ENCODE data around the gene COL18A1. TPM values are rescaled to one million over a fixed set of nuclear protein-coding genes. Genes with fewer than 3 reads are reported as not detected.
A peak's percentile ranks its signal among the peaks of the same experiment; 100 is the strongest.
"Not testable (repeated sequence)": the region's sequence is repeated elsewhere in the genome, so short reads cannot be mapped to it uniquely, and the experiment has no call there.

The COL18A1 gene
- total RNA-seq, 1 donor from 2014 or later, result 9.2 TPM

- no peak for TF ChIP-seq CTCF (IDR thresholded peaks at IDR 0.05; ENCODE audit: insufficient read depth, low read length, severe bottlenecking)
- no peaks in the 10 kb centered on the region for H3K36me3 ChIP-seq (ENCODE audit: control insufficient read depth, insufficient read depth, low read length)
- DNase-seq (ENCODE audit: low read depth) (no peak), FAIRE-seq (no peak)
- H3K4me3 ChIP-seq (ENCODE audit: low read depth, low read length), result no peak overlapping the region
- no peaks in the 10 kb centered on the region for H3K27me3 ChIP-seq (ENCODE audit: control insufficient read depth, insufficient read depth, low read length)
These were observed 38.5 kb upstream of the COL18A1 start for GRCh38 chr21:45366476-45366875.

GRCh38 chr21:45366931-45367401 is 38.0 kb upstream of the COL18A1 start:
- DNase-seq (ENCODE audit: low read depth), result no peak
- no peak for FAIRE-seq
- Histone ChIP-seq H3K4me3 (ENCODE audit: low read depth, low read length) (no peak overlapping the region), H3K36me3 (ENCODE audit: control insufficient read depth, insufficient read depth, low read length) (no peaks in the 10 kb centered on the region), H3K27me3 (ENCODE audit: control insufficient read depth, insufficient read depth, low read length) (no peaks in the 10 kb centered on the region)
- TF ChIP-seq CTCF (IDR thresholded peaks at IDR 0.05; ENCODE audit: insufficient read depth, low read length, severe bottlenecking), result no peak

- TF ChIP-seq CTCF (IDR thresholded peaks at IDR 0.05; ENCODE audit: insufficient read depth, low read length, severe bottlenecking), result no peak
- no peak overlapping the region for H3K4me3 ChIP-seq (ENCODE audit: low read depth, low read length)
- H3K36me3 ChIP-seq (ENCODE audit: control insufficient read depth, insufficient read depth, low read length), result no peaks in the 10 kb centered on the region
- no peaks in the 10 kb centered on the region for H3K27me3 ChIP-seq (ENCODE audit: control insufficient read depth, insufficient read depth, low read length)
- no peak for DNase-seq (ENCODE audit: low read depth)
- FAIRE-seq, result peak; percentile 32
These were observed 37.3 kb upstream of the COL18A1 start for GRCh38 chr21:45367402-45368351.

- not testable (repeated sequence) for FAIRE-seq; H3K36me3 ChIP-seq (ENCODE audit: control insufficient read depth, insufficient read depth, low read length); H3K27me3 ChIP-seq (ENCODE audit: control insufficient read depth, insufficient read depth, low read length); H3K4me3 ChIP-seq (ENCODE audit: low read depth, low read length); DNase-seq (ENCODE audit: low read depth)
These were observed 35.9 kb upstream of the COL18A1 start for GRCh38 chr21:45369018-45369417.

- Histone ChIP-seq H3K27me3 (ENCODE audit: control insufficient read depth, insufficient read depth, low read length) (no peaks in the 10 kb centered on the region), H3K36me3 (ENCODE audit: control insufficient read depth, insufficient read depth, low read length) (no peaks in the 10 kb centered on the region), H3K4me3 (ENCODE audit: low read depth, low read length) (no peak overlapping the region)
- TF ChIP-seq CTCF (IDR thresholded peaks at IDR 0.05; ENCODE audit: insufficient read depth, low read length, severe bottlenecking), result no peak
- no peak for DNase-seq (ENCODE audit: low read depth)
- no peak for FAIRE-seq
These were observed 34.4 kb upstream of the COL18A1 start for GRCh38 chr21:45370575-45370974.

GRCh38 chr21:45371081-45371480 is 33.9 kb upstream of the COL18A1 start:
- H3K27me3 ChIP-seq (ENCODE audit: control insufficient read depth, insufficient read depth, low read length), result no peaks in the 10 kb centered on the region
- FAIRE-seq (no peak), DNase-seq (ENCODE audit: low read depth) (no peak)
- no peak overlapping the region for H3K4me3 ChIP-seq (ENCODE audit: low read depth, low read length)
- no peaks in the 10 kb centered on the region for H3K36me3 ChIP-seq (ENCODE audit: control insufficient read depth, insufficient read depth, low read length)
- TF ChIP-seq CTCF (IDR thresholded peaks at IDR 0.05; ENCODE audit: insufficient read depth, low read length, severe bottlenecking), result no peak

All from bronchial epithelial cell (primary cell).